T-helper 1 cell treated with Interleukin-12 subunit alpha and Interleukin-12 subunit beta and Interleukin-4 antibody, amounts not matched to agents 30 μg/mL and 1 μg/mL, for 36 hours (primary cell): Measurements from ENCODE around the gene BCL11A.

Experiments used
- H3K27ac Mint-ChIP-seq: one replicate; pipeline ENCODE4 v1.8.0; 2021; ENCODE audit warnings: mild to moderate bottlenecking, mixed read lengths
- H3K27me3 Mint-ChIP-seq: one replicate; pipeline ENCODE4 v1.8.0; 2021; ENCODE audit warnings: low read depth, mixed read lengths
- H3K36me3 Mint-ChIP-seq: one replicate; pipeline ENCODE4 v1.8.0; 2021; ENCODE audit warnings: low read depth, mixed read lengths
- H3K4me1 Mint-ChIP-seq: one replicate; pipeline ENCODE4 v1.8.0; 2021; ENCODE audit warnings: low read depth, mixed read lengths
- H3K4me3 Mint-ChIP-seq: one replicate; pipeline ENCODE4 v1.8.0; 2021; ENCODE audit warnings: mild to moderate bottlenecking, moderate library complexity, mixed read lengths
- H3K9me3 Mint-ChIP-seq: one replicate; pipeline ENCODE4 v1.8.0; 2021; ENCODE audit warnings: mixed read lengths

Gene BCL11A

GRCh38 chr2:60415814-60416213, 137.6 kb downstream of the BCL11A start:
- no peak overlapping the region for H3K4me3 Mint-ChIP-seq
- peaks cover 5% of the 10 kb centered on the region for H3K27me3 Mint-ChIP-seq
- H3K36me3 Mint-ChIP-seq: no peaks in the 10 kb centered on the region
- H3K27ac Mint-ChIP-seq: no peak overlapping the region
- no peaks in the 10 kb centered on the region for H3K4me1 Mint-ChIP-seq
- H3K9me3 Mint-ChIP-seq: no peaks in the 10 kb centered on the region

- no peak overlapping the region for H3K27ac Mint-ChIP-seq
- no peaks in the 10 kb centered on the region for H3K36me3 Mint-ChIP-seq
- H3K27me3 Mint-ChIP-seq: peaks cover 5% of the 10 kb centered on the region
- H3K4me1 Mint-ChIP-seq: no peaks in the 10 kb centered on the region
- H3K9me3 Mint-ChIP-seq: no peaks in the 10 kb centered on the region
- H3K4me3 Mint-ChIP-seq: no peak overlapping the region
These were observed 138.8 kb downstream of the BCL11A start for GRCh38 chr2:60414495-60415138.

- no peak overlapping the region for H3K4me3 Mint-ChIP-seq
- peaks cover 5% of the 10 kb centered on the region for H3K27me3 Mint-ChIP-seq
- no peaks in the 10 kb centered on the region for H3K4me1 Mint-ChIP-seq
- H3K27ac Mint-ChIP-seq: no peak overlapping the region
- no peaks in the 10 kb centered on the region for H3K36me3 Mint-ChIP-seq
- no peaks in the 10 kb centered on the region for H3K9me3 Mint-ChIP-seq
These were observed 139.7 kb downstream of the BCL11A start for GRCh38 chr2:60413814-60414168.

- H3K36me3 Mint-ChIP-seq: no peaks in the 10 kb centered on the region
- peaks cover 5% of the 10 kb centered on the region for H3K27me3 Mint-ChIP-seq
- H3K9me3 Mint-ChIP-seq: no peaks in the 10 kb centered on the region
- no peak overlapping the region for H3K4me3 Mint-ChIP-seq
- H3K4me1 Mint-ChIP-seq: no peaks in the 10 kb centered on the region
- H3K27ac Mint-ChIP-seq: no peak overlapping the region
These were observed 140.2 kb downstream of the BCL11A start for GRCh38 chr2:60413069-60413813.

- Mint-ChIP-seq H3K36me3 (no peaks in the 10 kb centered on the region), H3K4me3 (no peak overlapping the region), H3K27ac (no peak overlapping the region), H3K27me3 (peaks cover 5% of the 10 kb centered on the region), H3K9me3 (no peaks in the 10 kb centered on the region), H3K4me1 (no peaks in the 10 kb centered on the region)
These were observed 140.8 kb downstream of the BCL11A start for GRCh38 chr2:60412620-60413019.

GRCh38 chr2:60412027-60412426, 141.4 kb downstream of the BCL11A start:
- Mint-ChIP-seq H3K4me3 (no peak overlapping the region), H3K4me1 (no peaks in the 10 kb centered on the region), H3K36me3 (no peaks in the 10 kb centered on the region), H3K27ac (no peak overlapping the region), H3K9me3 (no peaks in the 10 kb centered on the region), H3K27me3 (peaks cover 5% of the 10 kb centered on the region)

- Mint-ChIP-seq H3K9me3 (no peaks in the 10 kb centered on the region), H3K27ac (no peak overlapping the region), H3K36me3 (no peaks in the 10 kb centered on the region), H3K4me3 (no peak overlapping the region), H3K4me1 (no peaks in the 10 kb centered on the region), H3K27me3 (peaks cover 5% of the 10 kb centered on the region)
These were observed 142.2 kb downstream of the BCL11A start for GRCh38 chr2:60411295-60411694.

GRCh38 chr2:60410456-60411146, 142.9 kb downstream of the BCL11A start:
- H3K27ac Mint-ChIP-seq: no peak overlapping the region
- H3K4me3 Mint-ChIP-seq: no peak overlapping the region

GRCh38 chr2:60409531-60409871, 144.0 kb downstream of the BCL11A start:
- Mint-ChIP-seq H3K4me1 (no peaks in the 10 kb centered on the region), H3K9me3 (no peaks in the 10 kb centered on the region), H3K36me3 (no peaks in the 10 kb centered on the region), H3K4me3 (no peak overlapping the region), H3K27ac (no peak overlapping the region), H3K27me3 (peaks cover 5% of the 10 kb centered on the region)

More at GRCh38 chr2:60410456-60411146, 142.9 kb downstream of the BCL11A start:
- H3K9me3 Mint-ChIP-seq: no peaks in the 10 kb centered on the region
- H3K27me3 Mint-ChIP-seq: peaks cover 5% of the 10 kb centered on the region
- no peaks in the 10 kb centered on the region for H3K36me3 Mint-ChIP-seq
- no peaks in the 10 kb centered on the region for H3K4me1 Mint-ChIP-seq

- H3K4me1 Mint-ChIP-seq: no peaks in the 10 kb centered on the region
- no peaks in the 10 kb centered on the region for H3K36me3 Mint-ChIP-seq
- peaks cover 5% of the 10 kb centered on the region for H3K27me3 Mint-ChIP-seq
- H3K4me3 Mint-ChIP-seq: no peak overlapping the region
- no peak overlapping the region for H3K27ac Mint-ChIP-seq
- H3K9me3 Mint-ChIP-seq: no peaks in the 10 kb centered on the region
These were observed 144.5 kb downstream of the BCL11A start for GRCh38 chr2:60408811-60409530.

GRCh38 chr2:60408207-60408606, 145.2 kb downstream of the BCL11A start:
- Mint-ChIP-seq H3K27me3 (peaks cover 5% of the 10 kb centered on the region), H3K4me1 (no peaks in the 10 kb centered on the region), H3K36me3 (no peaks in the 10 kb centered on the region), H3K9me3 (no peaks in the 10 kb centered on the region), H3K27ac (no peak overlapping the region), H3K4me3 (no peak overlapping the region)

- Mint-ChIP-seq H3K27me3 (peaks cover 5% of the 10 kb centered on the region), H3K27ac (no peak overlapping the region), H3K4me1 (no peaks in the 10 kb centered on the region), H3K36me3 (no peaks in the 10 kb centered on the region), H3K9me3 (no peaks in the 10 kb centered on the region), H3K4me3 (no peak overlapping the region)
These were observed 146.1 kb downstream of the BCL11A start for GRCh38 chr2:60407398-60407797.

GRCh38 chr2:60406192-60406591, 147.3 kb downstream of the BCL11A start:
- H3K36me3 Mint-ChIP-seq: no peaks in the 10 kb centered on the region
- H3K4me1 Mint-ChIP-seq: no peaks in the 10 kb centered on the region
- no peaks in the 10 kb centered on the region for H3K27me3 Mint-ChIP-seq
- H3K4me3 Mint-ChIP-seq: no peak overlapping the region
- H3K27ac Mint-ChIP-seq: no peak overlapping the region
- no peaks in the 10 kb centered on the region for H3K9me3 Mint-ChIP-seq

GRCh38 chr2:60405271-60405919, 148.1 kb downstream of the BCL11A start:
- H3K27me3 Mint-ChIP-seq: no peaks in the 10 kb centered on the region
- no peaks in the 10 kb centered on the region for H3K4me1 Mint-ChIP-seq
- no peaks in the 10 kb centered on the region for H3K9me3 Mint-ChIP-seq
- no peak overlapping the region for H3K27ac Mint-ChIP-seq
- no peaks in the 10 kb centered on the region for H3K36me3 Mint-ChIP-seq
- H3K4me3 Mint-ChIP-seq: no peak overlapping the region
